ENCODE data around the gene SLC27A2. TPM values are rescaled to one million over a fixed set of nuclear protein-coding genes. Genes with fewer than 3 reads are reported as not detected.

The SLC27A2 gene
- total and polyA plus RNA-seq, 2 donors (not counting 1 experiment from before 2014, with no cell fraction given): 0.39 to 0.49 TPM

GRCh38 chr15:50168379-50168778 lies 13.6 kb upstream of the SLC27A2 start:
- H4K20me1 ChIP-seq (ENCODE audit: control insufficient read depth, insufficient read depth, low read length, poor library complexity, severe bottlenecking): no peaks in the 10 kb centered on the region
- WGBS (ENCODE audit: insufficient coverage): 88% methylated on average over 1 of the region's 4 CpGs

More at GRCh38 chr15:50168379-50168778, 13.6 kb upstream of the SLC27A2 start:
- intact Hi-C loops (cut with micrococcal nuclease): no loop called here
- ATAC-seq (ENCODE audit: low read depth): no peak
- Histone ChIP-seq H3K79me2 (ENCODE audit: control insufficient read depth, insufficient read depth, low read length) (no peaks in the 10 kb centered on the region), H3K4me3 (ENCODE audit: control extremely low read depth in 1 of 5, extremely low read depth in 1 of 5, insufficient read depth in 1 of 5, low read depth in 2 of 5, low read length in 4 of 5) (no peak overlapping the region), H3K4me1 (ENCODE audit: control insufficient read depth in 2 of 2, insufficient read depth in 2 of 2, low read length in 2 of 2) (peaks cover 0 to 6% of the 10 kb centered on the region in 2 donors), H2AFZ (ENCODE audit: insufficient read depth, low read depth, low read length, poor library complexity, severe bottlenecking) (no peak overlapping the region), H3K9me3 (ENCODE audit: control extremely low read depth in 1 of 3, control insufficient read depth in 2 of 3, insufficient read depth in 1 of 3, low read length in 2 of 3) (peaks cover 0 to 7% (median 0%) of the 10 kb centered on the region in 3 donors), H3K36me3 (replicated peaks in 1 of 2; ENCODE audit: control extremely low read depth in 1 of 2, control insufficient read depth in 1 of 2, extremely low read depth in 1 of 2, insufficient read depth in 2 of 2, low read length in 1 of 2) (no peaks in the 10 kb centered on the region), H3K4me2 (replicated peaks; ENCODE audit: low read depth, low read length, poor library complexity, severe bottlenecking) (no peak overlapping the region), H3K9ac (ENCODE audit: low read length) (no peak overlapping the region), H3K27ac (ENCODE audit: low read length in 2 of 2) (no peak overlapping the region), H3K27me3 (replicated peaks in 1 of 4; ENCODE audit: control extremely low read depth in 1 of 4, control insufficient read depth in 3 of 4, insufficient read depth in 4 of 4, low read length in 3 of 4) (peaks cover 0 to 5% (median 0%) of the 10 kb centered on the region in 4 experiments)
- peaks cover 3% of the 10 kb centered on the region for H3K4me1 Mint-ChIP-seq
- TF ChIP-seq EZH2 (IDR thresholded peaks at IDR 0.05; ENCODE audit: borderline replicate concordance, insufficient read depth, low read depth, low read length, poor library complexity, severe bottlenecking) (no peak), CTCF (IDR thresholded peaks at IDR 0.05) (no peak)
- H3K9me3 Mint-ChIP-seq (ENCODE audit: insufficient read depth): peaks cover 2% of the 10 kb centered on the region
- H3K4me3 Mint-ChIP-seq: no peak overlapping the region
- peaks cover 18% of the 10 kb centered on the region for H3K27me3 Mint-ChIP-seq
- DNase-seq: no peak
- CTCF ChIA-PET: no interaction called here
- no peak overlapping the region for H3K27ac Mint-ChIP-seq
- POLR2A ChIA-PET: no interaction called here

Measured in B cell (primary cell).